Activated naive CD4-positive, alpha-beta T cell treated with anti-CD3 and anti-CD28 coated beads for 36 hours (primary cell): ENCODE results near the gene TMEM59. TPM values are rescaled to one million over a fixed set of nuclear protein-coding genes. Genes with fewer than 3 reads are reported as not detected.

Source experiments
- CTCF ChIA-PET: fragments of 350-600 bp; sonication (Branson Sonifier 250); formaldehyde crosslinking; loops from one replicate; lab custom pipeline; 2021; ENCODE audit warnings: antibody characterized with exemption; lab: Charles Lee
- DNase-seq: peaks from one replicate; pipeline ENCODE4 v3.0.0-alpha.2; 2020
- H3K27ac Mint-ChIP-seq: one replicate; pipeline ENCODE4 v1.8.0; 2021; ENCODE audit warnings: mild to moderate bottlenecking, mixed read lengths
- H3K27me3 Mint-ChIP-seq: one replicate; pipeline ENCODE4 v1.8.0; 2021; ENCODE audit warnings: low read depth, mixed read lengths
- H3K36me3 Mint-ChIP-seq: one replicate; pipeline ENCODE4 v1.8.0; 2021; ENCODE audit warnings: low read depth, mixed read lengths
- H3K4me1 Mint-ChIP-seq: one replicate; pipeline ENCODE4 v1.8.0; 2021; ENCODE audit warnings: low read depth, mixed read lengths
- H3K4me3 Mint-ChIP-seq: one replicate; pipeline ENCODE4 v1.8.0; 2021; ENCODE audit warnings: mild to moderate bottlenecking, moderate library complexity, mixed read lengths
- H3K9me3 Mint-ChIP-seq: one replicate; pipeline ENCODE4 v1.8.0; 2021; ENCODE audit warnings: mixed read lengths
- intact Hi-C: fragments of 100-400 bp; cut with micrococcal nuclease; formaldehyde crosslinking; loops from one replicate; pipeline ENCODE4 v1.15.1; 2023
- total RNA-seq, 2 experiments: library from RNA; stranded (reverse); gene quantifications; one replicate each; pipeline ENCODE4 v1.2.3, GENCODE V29; 2021

The TMEM59 gene
- total RNA-seq, 2 experiments from 2014 or later: 140 to 142 TPM

DNA sequence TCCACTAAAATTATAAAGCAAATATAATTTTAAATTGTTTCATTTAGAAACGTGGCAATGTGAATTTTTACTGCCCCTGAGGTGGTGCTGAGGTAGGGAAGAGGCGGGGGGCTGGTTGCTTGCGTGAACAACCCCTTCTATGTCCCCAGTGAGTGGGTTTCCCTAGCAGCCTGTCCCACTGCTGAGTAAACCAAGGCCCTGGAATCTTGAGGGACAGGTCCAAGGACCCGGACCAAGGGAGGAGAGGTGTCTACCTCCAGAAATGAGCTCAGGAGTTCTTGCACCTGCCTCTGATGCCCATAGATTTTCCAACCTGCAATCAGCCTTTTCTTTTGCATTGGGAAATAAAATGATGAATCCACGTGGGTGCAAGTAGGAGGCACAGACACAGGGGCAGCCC is 34.4 kb downstream of the TMEM59 start:
- Mint-ChIP-seq H3K27me3 (no peaks in the 10 kb centered on the region), H3K27ac (no peak overlapping the region), H3K4me1 (no peaks in the 10 kb centered on the region), H3K36me3 (no peaks in the 10 kb centered on the region), H3K4me3 (no peak overlapping the region), H3K9me3 (no peaks in the 10 kb centered on the region)
- CTCF ChIA-PET: no interaction called here
- no peak for DNase-seq
- intact Hi-C loops: no loop called here

DNA sequence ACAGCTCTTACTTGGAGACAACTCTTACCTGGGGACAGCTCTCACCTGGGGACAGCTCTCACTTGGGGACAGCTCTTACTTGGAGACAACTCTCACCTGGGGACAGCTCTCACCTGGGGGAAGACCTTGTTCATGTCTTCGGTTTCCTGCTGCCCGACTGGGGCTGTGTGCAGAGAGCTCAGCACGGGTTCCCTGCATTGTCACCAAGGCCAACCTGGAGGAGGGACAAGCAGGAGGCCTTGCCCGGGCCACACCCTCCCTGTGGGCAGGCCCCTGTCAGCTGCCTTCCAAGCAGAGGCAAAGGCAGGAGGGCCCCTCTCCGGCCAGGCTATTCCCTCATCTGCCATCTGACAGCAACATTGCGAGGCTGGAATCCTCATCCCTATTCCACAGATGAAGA is 35.0 kb downstream of the TMEM59 start, which contains the start of gene LDLRAD1:
LDLRAD1 (minus strand) TSS at position 208 of the 400 bp plus-strand sequence; CDS start at position 134, 74 bp downstream.
- no peak for DNase-seq
- Mint-ChIP-seq H3K9me3 (no peaks in the 10 kb centered on the region), H3K27me3 (no peaks in the 10 kb centered on the region), H3K36me3 (no peaks in the 10 kb centered on the region), H3K4me3 (no peak within 1 kb of the TSS), H3K4me1 (no peaks in the 10 kb centered on the region), H3K27ac (no peak within 1 kb of the TSS)
- intact Hi-C loops: no loop called here
- CTCF ChIA-PET: no interaction called here

GRCh38 chr1:54016343-54017282 is 36.4 kb downstream of the TMEM59 start:
- Mint-ChIP-seq H3K36me3 (no peaks in the 10 kb centered on the region), H3K4me3 (no peak overlapping the region), H3K4me1 (no peaks in the 10 kb centered on the region), H3K9me3 (no peaks in the 10 kb centered on the region), H3K27ac (no peak overlapping the region), H3K27me3 (peaks cover 3% of the 10 kb centered on the region)
- DNase-seq: no peak
- intact Hi-C loops: no loop called here
- CTCF ChIA-PET: no interaction called here

DNA sequence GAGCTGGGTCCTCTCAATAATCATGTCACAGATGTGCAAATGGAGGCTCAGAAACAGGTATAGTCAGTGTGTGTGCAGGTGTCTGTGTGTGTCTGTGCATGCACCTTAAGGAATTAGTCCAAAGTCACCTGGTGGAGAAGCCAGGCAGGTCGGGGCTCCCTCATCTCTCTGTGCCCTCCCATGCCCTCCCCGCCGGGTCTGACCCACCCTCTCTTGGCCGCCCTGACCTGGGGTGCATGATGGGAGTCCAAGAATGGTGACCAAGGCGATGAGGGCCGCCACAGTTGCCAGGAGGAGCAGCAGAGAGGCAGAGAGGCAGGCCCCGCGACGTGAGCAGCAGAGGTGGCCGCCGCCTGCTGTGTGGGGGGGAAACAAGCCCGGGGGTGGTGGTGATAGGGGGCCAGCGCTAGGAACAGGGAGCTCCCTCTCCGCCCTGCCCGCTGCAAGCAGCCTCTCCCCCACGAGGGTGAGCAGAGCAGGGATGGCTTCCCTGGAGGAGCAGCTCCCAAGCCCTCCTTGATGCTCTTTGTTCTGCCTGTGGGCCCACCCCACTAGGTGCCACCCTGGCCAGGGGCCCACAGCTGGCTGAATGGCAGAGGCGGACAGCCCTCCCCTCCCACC is 38.9 kb downstream of the TMEM59 start:
- H3K4me1 Mint-ChIP-seq: no peaks in the 10 kb centered on the region
- peaks cover 4% of the 10 kb centered on the region for H3K27me3 Mint-ChIP-seq
- CTCF ChIA-PET: no interaction called here
- H3K9me3 Mint-ChIP-seq: no peaks in the 10 kb centered on the region
- no peak overlapping the region for H3K27ac Mint-ChIP-seq
- no peak for DNase-seq
- intact Hi-C loops: no loop called here
- H3K36me3 Mint-ChIP-seq: no peaks in the 10 kb centered on the region
- no peak overlapping the region for H3K4me3 Mint-ChIP-seq

DNA sequence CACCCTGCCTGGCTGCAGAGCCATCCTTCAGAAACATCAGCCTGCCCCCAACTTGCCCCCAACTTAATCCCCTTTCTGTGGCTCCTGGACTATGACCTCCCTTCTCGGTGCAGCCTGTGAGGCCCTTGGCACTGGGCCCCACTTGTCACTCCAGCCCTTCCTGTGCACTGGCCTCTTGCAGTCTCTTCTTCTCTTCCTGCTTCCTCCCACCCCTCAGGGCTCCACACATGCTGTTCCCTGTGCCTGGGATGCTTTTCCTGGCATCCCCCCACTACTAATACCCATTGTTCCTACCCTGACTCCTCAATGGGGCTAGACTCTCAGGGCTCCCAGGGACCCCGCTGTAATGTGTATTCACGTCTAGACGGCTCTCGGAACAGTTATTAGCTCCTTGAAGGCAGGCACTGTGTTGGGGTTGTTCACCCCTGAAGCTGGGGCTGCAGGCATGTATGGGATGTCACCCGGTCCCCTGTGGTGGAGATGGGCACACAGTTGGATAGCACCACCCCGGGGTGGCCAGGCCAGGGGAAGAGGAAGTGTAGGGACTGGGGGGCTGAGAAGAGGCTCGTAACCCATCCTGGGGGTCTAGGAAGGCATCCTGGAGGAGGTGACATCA is 39.5 kb downstream of the TMEM59 start:
- no peaks in the 10 kb centered on the region for H3K4me1 Mint-ChIP-seq
- DNase-seq: no peak
- CTCF ChIA-PET: no interaction called here
- H3K4me3 Mint-ChIP-seq: no peak overlapping the region
- intact Hi-C loops: no loop called here
- H3K27me3 Mint-ChIP-seq: peaks cover 4% of the 10 kb centered on the region
- H3K36me3 Mint-ChIP-seq: no peaks in the 10 kb centered on the region
- H3K27ac Mint-ChIP-seq: no peak overlapping the region
- no peaks in the 10 kb centered on the region for H3K9me3 Mint-ChIP-seq

DNA sequence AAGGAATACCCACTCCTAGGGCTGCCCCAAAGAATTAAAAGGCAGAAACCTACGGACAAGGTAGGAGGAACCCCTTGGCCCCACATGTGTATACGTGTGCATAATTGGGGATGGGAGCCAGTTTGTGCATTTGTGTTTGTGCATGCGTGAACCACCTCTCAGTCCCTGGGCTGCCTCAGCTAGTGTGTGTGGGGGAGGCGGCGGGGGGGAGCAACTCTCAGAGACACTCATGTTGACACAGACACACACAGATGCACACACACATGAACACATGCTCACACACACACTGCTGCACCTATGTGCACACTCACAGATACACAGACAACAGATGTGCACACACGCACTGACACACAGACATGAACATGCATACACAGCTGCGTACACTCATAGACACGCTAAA is 40.1 kb downstream of the TMEM59 start:
- Mint-ChIP-seq H3K4me3 (no peak overlapping the region), H3K27me3 (peaks cover 4% of the 10 kb centered on the region), H3K36me3 (no peaks in the 10 kb centered on the region), H3K27ac (no peak overlapping the region), H3K4me1 (no peaks in the 10 kb centered on the region), H3K9me3 (no peaks in the 10 kb centered on the region)
- intact Hi-C loops: no loop called here
- DNase-seq: no peak
- CTCF ChIA-PET: no interaction called here

DNA sequence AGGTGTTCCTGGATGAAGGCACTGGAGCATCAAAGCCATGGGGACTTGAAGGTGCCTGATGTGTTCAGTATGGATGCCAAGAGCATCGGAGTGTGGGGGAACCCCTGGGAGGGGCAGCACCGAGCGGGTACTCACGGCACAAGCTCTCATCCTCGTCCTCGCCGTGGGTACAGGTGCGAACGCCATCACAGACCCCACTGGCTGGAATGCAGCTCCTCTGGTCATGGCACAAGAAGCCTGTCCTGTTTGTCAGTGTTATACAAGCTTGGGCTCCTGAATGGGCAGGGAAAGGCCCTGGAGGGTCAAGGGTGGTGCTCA is 41.0 kb downstream of the TMEM59 start:
- H3K4me3 Mint-ChIP-seq: no peak overlapping the region
- no peaks in the 10 kb centered on the region for H3K4me1 Mint-ChIP-seq
- CTCF ChIA-PET: no interaction called here
- intact Hi-C loops: no loop called here
- H3K9me3 Mint-ChIP-seq: no peaks in the 10 kb centered on the region
- no peak for DNase-seq
- peaks cover 4% of the 10 kb centered on the region for H3K27me3 Mint-ChIP-seq
- H3K27ac Mint-ChIP-seq: peak overlapping the region; percentile 21
- H3K36me3 Mint-ChIP-seq: no peaks in the 10 kb centered on the region

- CTCF ChIA-PET: no interaction called here
- no peak for DNase-seq
- no peaks in the 10 kb centered on the region for H3K4me1 Mint-ChIP-seq
Observed at GRCh38 chr1:54011316-54012007, 41.5 kb downstream of the TMEM59 start.

DNA sequence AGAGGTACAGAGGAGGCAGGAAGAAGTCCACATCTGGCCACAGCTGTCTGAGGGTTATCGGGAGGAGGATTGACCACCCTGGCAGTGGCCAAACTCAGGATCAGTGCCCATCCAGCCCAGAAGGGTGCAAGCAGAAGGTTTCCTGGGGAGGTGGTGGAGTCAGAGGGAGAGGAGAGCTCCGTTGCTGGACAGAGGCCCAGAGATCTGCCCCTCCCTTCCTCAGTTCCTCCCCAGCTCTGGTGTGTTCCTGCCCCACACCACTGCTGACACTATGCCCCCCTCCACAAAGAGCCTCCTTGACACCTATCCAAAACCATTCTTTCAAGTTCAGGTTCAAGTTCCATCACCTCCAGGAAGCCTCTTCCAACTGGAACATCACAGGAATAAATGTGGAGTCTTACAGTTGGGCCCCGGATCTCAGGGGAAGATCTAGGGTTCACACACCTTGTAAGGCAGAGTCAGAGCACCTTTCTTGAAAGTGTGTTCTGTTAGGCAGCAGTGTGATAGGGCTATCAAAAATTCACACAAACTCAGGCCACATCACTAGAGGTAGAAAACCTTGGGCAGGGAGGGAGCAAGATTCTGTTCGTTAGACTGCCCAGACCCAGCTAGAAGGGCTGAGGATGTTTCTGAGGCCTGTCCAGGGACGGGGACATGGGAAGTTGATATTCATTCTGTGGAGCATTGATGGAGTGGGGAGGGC is 42.4 kb downstream of the TMEM59 start:
- DNase-seq: no peak
- H3K27ac Mint-ChIP-seq: no peak overlapping the region
- peaks cover 4% of the 10 kb centered on the region for H3K27me3 Mint-ChIP-seq
- H3K4me1 Mint-ChIP-seq: no peaks in the 10 kb centered on the region
- H3K9me3 Mint-ChIP-seq: no peaks in the 10 kb centered on the region
- CTCF ChIA-PET: interaction anchor here (0.6 kb wide), 1 partner anchor 38 kb away, joined by 3 read pairs; no protein-coding TSS in a partner anchor
- intact Hi-C loops: no loop called here
- no peak overlapping the region for H3K4me3 Mint-ChIP-seq
- H3K36me3 Mint-ChIP-seq: no peaks in the 10 kb centered on the region

More at GRCh38 chr1:54011316-54012007, 41.5 kb downstream of the TMEM59 start:
- Mint-ChIP-seq H3K9me3 (no peaks in the 10 kb centered on the region), H3K27me3 (peaks cover 4% of the 10 kb centered on the region), H3K36me3 (no peaks in the 10 kb centered on the region), H3K27ac (peak overlapping the region; percentile 21), H3K4me3 (no peak overlapping the region)
- intact Hi-C loops: no loop called here

GRCh38 chr1:54009406-54009805 is 43.6 kb downstream of the TMEM59 start:
- H3K9me3 Mint-ChIP-seq: no peaks in the 10 kb centered on the region
- intact Hi-C loops: no loop called here
- H3K36me3 Mint-ChIP-seq: no peaks in the 10 kb centered on the region
- no peaks in the 10 kb centered on the region for H3K4me1 Mint-ChIP-seq
- DNase-seq: no peak
- no peak overlapping the region for H3K4me3 Mint-ChIP-seq
- H3K27me3 Mint-ChIP-seq: peaks cover 4% of the 10 kb centered on the region
- H3K27ac Mint-ChIP-seq: no peak overlapping the region
- CTCF ChIA-PET: no interaction called here

DNA sequence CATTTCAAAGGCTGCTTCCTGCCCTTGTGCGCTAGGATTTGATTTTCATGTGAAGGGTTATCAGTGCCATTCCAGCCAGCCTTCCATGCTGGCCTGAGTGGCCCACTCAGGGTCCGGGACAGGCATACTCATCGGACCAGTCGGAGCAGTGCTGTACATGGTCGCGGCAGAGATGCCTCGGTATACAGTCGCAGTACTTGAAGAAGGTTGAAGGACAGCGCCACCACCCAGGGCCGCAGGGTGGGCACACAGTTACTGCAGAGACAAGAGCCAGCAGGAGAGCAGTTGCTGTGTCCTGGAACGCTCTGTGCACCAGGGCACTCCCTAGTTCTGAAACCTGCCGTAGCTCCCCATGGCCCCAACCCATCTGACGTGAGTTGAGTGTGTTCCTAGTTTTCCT is 44.1 kb downstream of the TMEM59 start:
- DNase-seq: no peak
- Mint-ChIP-seq H3K36me3 (no peaks in the 10 kb centered on the region), H3K4me3 (no peak overlapping the region), H3K27me3 (peaks cover 4% of the 10 kb centered on the region), H3K27ac (no peak overlapping the region), H3K4me1 (no peaks in the 10 kb centered on the region), H3K9me3 (no peaks in the 10 kb centered on the region)
- intact Hi-C loops: no loop called here
- CTCF ChIA-PET: no interaction called here

- Mint-ChIP-seq H3K9me3 (no peaks in the 10 kb centered on the region), H3K4me1 (no peaks in the 10 kb centered on the region), H3K27ac (no peak overlapping the region), H3K36me3 (no peaks in the 10 kb centered on the region), H3K4me3 (no peak overlapping the region), H3K27me3 (peaks cover 4% of the 10 kb centered on the region)
- CTCF ChIA-PET: interaction anchor here (0.9 kb wide), 1 partner anchor 147 kb away, joined by 3 read pairs; no protein-coding TSS in a partner anchor
- intact Hi-C loops: no loop called here
- DNase-seq: no peak
Observed at GRCh38 chr1:54007613-54008012, 45.4 kb downstream of the TMEM59 start.
